Aorta (tissue), 5 donors: ENCODE data around the gene MARK3. TPM values are rescaled to one million over a fixed set of nuclear protein-coding genes. Genes with fewer than 3 reads are reported as not detected.

Experiments used
- ATAC-seq: fragments of 200-7000 bp; cut with Tn5 transposase; one replicate; pipeline ENCODE4 v1.9.1; 2022; ENCODE audit warnings: moderate library complexity; ENCODE audit not compliant: low FRiP score
- DNase-seq, 2 donors: peaks; one replicate each; pipeline ENCODE4 v3.0.0-alpha.2; 2020
- H3K27ac ChIP-seq, 2 donors: one replicate each; pipeline ENCODE4 v1.5.1; 2013; ENCODE audit warnings: low read length in 2 of 2, mild to moderate bottlenecking in 2 of 2, moderate library complexity in 2 of 2, control low read depth in 1 of 2, inconsistent platforms in 1 of 2, low read depth in 1 of 2
- H3K27me3 ChIP-seq, 2 donors: one replicate each; pipeline ENCODE4 v1.6.1; 2013; ENCODE audit warnings: control low read depth in 1 of 2, low read length in 1 of 2, mild to moderate bottlenecking in 1 of 2, moderate library complexity in 1 of 2; ENCODE audit not compliant: insufficient read depth in 2 of 2, control insufficient read depth in 1 of 2
- H3K36me3 ChIP-seq, 2 donors: one replicate each; pipeline ENCODE4 v1.6.1; 2013; ENCODE audit warnings: control low read depth in 1 of 2, low read length in 1 of 2, mild to moderate bottlenecking in 1 of 2; ENCODE audit not compliant: insufficient read depth in 2 of 2, control insufficient read depth in 1 of 2
- H3K4me1 ChIP-seq, 2 donors: one replicate each; pipeline ENCODE4 v1.6.1; 2013; ENCODE audit warnings: low read length in 2 of 2, control low read depth in 1 of 2, mild to moderate bottlenecking in 1 of 2, moderate library complexity in 1 of 2; ENCODE audit not compliant: insufficient read depth in 2 of 2, control insufficient read depth in 1 of 2
- H3K4me3 ChIP-seq, 2 donors: one replicate each; pipeline ENCODE4 v1.5.1; 2013; ENCODE audit warnings: low read length in 2 of 2, control low read depth in 1 of 2, mild to moderate bottlenecking in 1 of 2
- H3K9me3 ChIP-seq: one replicate; pipeline ENCODE4 v1.6.1; 2013; ENCODE audit warnings: mild to moderate bottlenecking, low read length; ENCODE audit not compliant: control insufficient read depth
- WGBS, 2 donors: extraction: QIAGEN DNeasy Blood & Tissue Kit; methylation state at CpG; one replicate each; pipeline ENCODE4 v1.1.7; 2013; 5-methylcytosine and 5-hydroxymethylcytosine counted together
- intact Hi-C, 2 donors: fragments of 100-400 bp; cut with DNase I; formaldehyde crosslinking; loops; one replicate each; pipeline versions ENCODE4 v1.14.2 to v1.15.0; 2022
- polyA plus RNA-seq, 2 donors: library from polyadenylated mRNA; stranded (reverse); fragments of 200-250 nt; gene quantifications; one replicate each; pipeline ENCODE4 v1.2.3, GENCODE V29; 2013
- total RNA-seq, 2 donors: library from RNA; stranded (reverse); fragmentation: NEBNext Ultra II Directional; extraction: Animal tissue kit (Norgen Biotek cat#: 25700); gene quantifications; one replicate each; pipeline ENCODE4 v1.2.1, GENCODE V29; 2021
- donor health status: healthy with polysubstance abuse.
- donor health status: Bipolar disorder and iron deficiency.
- donor health status: DM: no; HTN: no; CAD: no.
- donor health status: DM: no; HTN: no; CAD: no.
- donor health status: DM: yes; HTN: yes; CAD: no.

Gene MARK3
- total and polyA plus RNA-seq, 4 donors: 21.7 to 121 (median 86.0) TPM

GRCh38 chr14:103489621-103490020 is 104.4 kb downstream of the MARK3 start:
- Histone ChIP-seq H3K36me3 (no peaks in the 10 kb centered on the region), H3K4me3 (no peak overlapping the region), H3K27ac (no peak overlapping the region), H3K9me3 (no peaks in the 10 kb centered on the region), H3K27me3 (no peaks in the 10 kb centered on the region), H3K4me1 (no peaks in the 10 kb centered on the region)
- DNase-seq (no peak), ATAC-seq (no peak)
- WGBS, 2 donors: 86 to 92% methylated on average over 2 of the region's 2 CpGs
- intact Hi-C loops: no loop called here

DNA sequence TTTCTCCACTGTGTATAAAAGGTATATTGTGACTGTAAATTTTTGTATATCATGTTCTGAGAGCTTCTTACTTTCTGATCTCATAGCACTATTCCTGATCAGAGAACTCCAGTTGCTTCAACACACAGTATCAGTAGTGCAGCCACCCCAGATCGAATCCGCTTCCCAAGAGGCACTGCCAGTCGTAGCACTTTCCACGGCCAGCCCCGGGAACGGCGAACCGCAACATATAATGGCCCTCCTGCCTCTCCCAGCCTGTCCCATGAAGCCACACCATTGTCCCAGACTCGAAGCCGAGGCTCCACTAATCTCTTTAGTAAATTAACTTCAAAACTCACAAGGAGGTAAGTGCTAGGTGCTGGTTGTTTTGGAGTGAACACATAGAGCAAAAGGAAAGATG is 106.5 kb downstream of the MARK3 start:
- Histone ChIP-seq H3K4me1 (no peaks in the 10 kb centered on the region), H3K9me3 (no peaks in the 10 kb centered on the region), H3K27ac (peak overlapping the region in 1 of 2 donors; percentile 69), H3K27me3 (no peaks in the 10 kb centered on the region), H3K36me3 (no peaks in the 10 kb centered on the region), H3K4me3 (no peak overlapping the region)
- intact Hi-C loops: no loop called here
- WGBS, 2 donors: 83 to 85% methylated on average over 10 of the region's 10 CpGs
- ATAC-seq: no peak
- DNase-seq: no peak

DNA sequence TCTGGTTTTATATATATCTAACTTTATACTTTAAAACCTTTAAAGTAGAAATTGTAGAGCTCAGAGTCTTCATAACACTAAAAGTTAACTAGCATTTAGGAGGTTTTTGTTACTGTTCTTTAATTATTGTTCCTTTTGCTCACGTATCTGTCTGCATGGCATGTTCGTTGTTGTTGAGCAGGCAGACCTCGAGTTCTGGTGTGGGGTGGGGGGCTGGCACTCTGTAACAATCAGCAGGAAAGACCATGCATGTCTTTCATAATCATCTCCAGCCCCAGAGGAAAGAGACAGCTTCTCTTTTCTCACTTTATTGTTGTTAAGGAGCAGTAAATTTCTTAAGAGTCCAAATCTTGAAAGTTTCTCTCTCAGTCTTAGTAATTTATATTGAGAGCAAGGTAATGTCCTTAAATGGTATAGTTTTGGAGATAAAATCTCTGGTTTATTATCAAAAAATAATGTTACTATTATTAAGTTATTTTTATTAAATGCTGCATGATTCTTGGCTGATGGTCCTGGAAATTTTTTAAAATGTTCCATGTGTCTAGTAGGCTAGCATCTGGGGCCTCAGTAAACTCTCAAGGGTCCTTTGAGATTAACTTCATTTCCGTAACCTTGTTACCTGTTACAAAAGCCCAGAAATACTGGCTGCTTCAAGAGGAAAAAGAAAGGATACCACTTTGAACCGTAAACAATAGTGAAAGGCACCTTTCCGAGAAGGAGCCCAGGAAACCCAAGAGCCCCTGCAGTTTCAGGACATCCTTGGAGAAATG is 107.1 kb downstream of the MARK3 start:
- DNase-seq: no peak
- Histone ChIP-seq H3K36me3 (no peaks in the 10 kb centered on the region), H3K9me3 (no peaks in the 10 kb centered on the region), H3K27me3 (no peaks in the 10 kb centered on the region), H3K27ac (peak overlapping the region; percentile 69 to 85), H3K4me3 (no peak overlapping the region), H3K4me1 (no peaks in the 10 kb centered on the region)
- WGBS, 2 donors: 11 to 23% methylated on average over 6 of the region's 6 CpGs
- no peak for ATAC-seq
- intact Hi-C loops: no loop called here

DNA sequence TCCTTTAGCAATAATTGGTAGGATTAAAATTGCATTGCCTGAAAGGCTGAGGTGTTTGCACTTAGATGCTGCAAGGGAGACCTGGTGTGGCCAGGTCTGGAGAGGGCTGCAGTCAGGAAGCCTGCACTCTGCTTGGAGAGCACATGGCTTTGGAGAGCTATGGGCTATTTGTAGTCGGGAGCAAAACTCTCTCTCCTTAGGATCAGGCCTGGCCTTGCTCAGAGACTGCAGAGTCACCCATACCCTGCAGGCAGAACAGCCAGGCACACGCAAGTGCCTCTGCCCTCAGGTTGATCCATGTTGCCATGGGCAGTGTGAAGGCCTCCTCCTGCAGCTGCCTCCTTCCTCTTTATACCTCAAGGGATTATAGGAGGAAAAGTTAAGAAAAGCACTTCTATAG is 110.6 kb downstream of the MARK3 start:
- Histone ChIP-seq H3K27ac (no peak overlapping the region), H3K27me3 (no peaks in the 10 kb centered on the region), H3K4me3 (no peak overlapping the region), H3K36me3 (no peaks in the 10 kb centered on the region), H3K9me3 (no peaks in the 10 kb centered on the region), H3K4me1 (no peaks in the 10 kb centered on the region)
- ATAC-seq: no peak
- intact Hi-C loops: no loop called here
- DNase-seq: no peak
- WGBS, 2 donors: 52 to 53% methylated on average over 2 of the region's 2 CpGs

GRCh38 chr14:103496776-103497175 is 111.6 kb downstream of the MARK3 start:
- Histone ChIP-seq H3K27me3 (no peaks in the 10 kb centered on the region), H3K4me3 (no peak overlapping the region), H3K4me1 (no peaks in the 10 kb centered on the region), H3K9me3 (no peaks in the 10 kb centered on the region), H3K36me3 (peaks cover 0 to 3% of the 10 kb centered on the region in 2 donors), H3K27ac (no peak overlapping the region)
- WGBS, 2 donors: 0 to 36% methylated on average over 1 of the region's 1 CpG
- DNase-seq (no peak), ATAC-seq (no peak)
- intact Hi-C loops: no loop called here

- ATAC-seq (no peak), DNase-seq (peak in 1 of 2 donors; percentile 57)
- WGBS, 2 donors: 68 to 70% methylated on average over 10 of the region's 10 CpGs
- H3K27ac ChIP-seq: no peak overlapping the region
- H3K4me1 ChIP-seq: no peaks in the 10 kb centered on the region
- intact Hi-C loops: loop anchor here (1.0 to 5.0 kb wide), 2 partner anchors 47 to 48 kb away; no protein-coding TSS in a partner anchor
- no peak overlapping the region for H3K4me3 ChIP-seq
- no peaks in the 10 kb centered on the region for H3K9me3 ChIP-seq
- H3K27me3 ChIP-seq: no peaks in the 10 kb centered on the region
- peaks cover 3 to 6% of the 10 kb centered on the region in 2 donors for H3K36me3 ChIP-seq
Measured at GRCh38 chr14:103499709-103500108, 114.5 kb downstream of the MARK3 start.

- Histone ChIP-seq H3K4me3 (no peak overlapping the region), H3K4me1 (no peaks in the 10 kb centered on the region), H3K9me3 (no peaks in the 10 kb centered on the region), H3K27me3 (no peaks in the 10 kb centered on the region), H3K36me3 (peaks cover 5 to 7% of the 10 kb centered on the region in 2 donors), H3K27ac (no peak overlapping the region)
- WGBS, 2 donors: 26% methylated on average over 17 of the region's 17 CpGs
- DNase-seq (peak; percentile 92 to 97), ATAC-seq (peak; percentile 96)
- intact Hi-C loops: loop anchor here (1.0 to 5.0 kb wide), 2 partner anchors 46 to 47 kb away; no protein-coding TSS in a partner anchor
Measured at GRCh38 chr14:103500148-103500990, 115.2 kb downstream of the MARK3 start.

- no peaks in the 10 kb centered on the region for H3K4me1 ChIP-seq
- WGBS, 2 donors: 81 to 82% methylated on average over 11 of the region's 11 CpGs
- H3K27ac ChIP-seq: no peak overlapping the region
- no peaks in the 10 kb centered on the region for H3K9me3 ChIP-seq
- ATAC-seq (no peak), DNase-seq (no peak)
- no peaks in the 10 kb centered on the region for H3K27me3 ChIP-seq
- intact Hi-C loops: loop anchor here in 1 of 2 donors (5.0 kb wide), 1 partner anchor 46 kb away; no protein-coding TSS in a partner anchor
- H3K4me3 ChIP-seq: no peak overlapping the region
- peaks cover 5 to 8% of the 10 kb centered on the region in 2 donors for H3K36me3 ChIP-seq
Measured at GRCh38 chr14:103501041-103501870, 116.0 kb downstream of the MARK3 start.
